Measurements from ENCODE around the gene CHD9NB.

CHD9NB gene

DNA sequence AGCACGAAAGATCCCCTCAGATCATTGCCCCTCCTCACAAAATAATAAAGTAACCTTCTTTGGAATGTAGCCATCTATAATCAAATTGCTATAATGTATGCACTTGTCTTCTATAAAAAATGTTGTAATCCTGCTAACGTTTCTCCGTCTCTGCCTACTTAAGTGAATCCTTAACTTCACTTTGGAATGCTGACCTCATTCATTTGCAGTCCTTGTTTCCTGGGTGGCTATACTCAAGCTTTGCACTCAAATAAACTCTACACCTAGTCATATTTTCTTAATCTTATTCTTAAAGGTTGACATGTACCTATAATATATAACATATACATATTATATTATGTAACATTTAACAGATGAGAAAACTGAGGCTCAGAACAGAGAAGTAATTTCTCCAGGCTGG, 22.7 kb downstream of the CHD9NB start:
- DNase-seq (ENCODE audit: low read depth): no peak

GRCh38 chr16:53024045-53024444, 28.7 kb downstream of the CHD9NB start:
- no peak for DNase-seq (ENCODE audit: low read depth)

DNA sequence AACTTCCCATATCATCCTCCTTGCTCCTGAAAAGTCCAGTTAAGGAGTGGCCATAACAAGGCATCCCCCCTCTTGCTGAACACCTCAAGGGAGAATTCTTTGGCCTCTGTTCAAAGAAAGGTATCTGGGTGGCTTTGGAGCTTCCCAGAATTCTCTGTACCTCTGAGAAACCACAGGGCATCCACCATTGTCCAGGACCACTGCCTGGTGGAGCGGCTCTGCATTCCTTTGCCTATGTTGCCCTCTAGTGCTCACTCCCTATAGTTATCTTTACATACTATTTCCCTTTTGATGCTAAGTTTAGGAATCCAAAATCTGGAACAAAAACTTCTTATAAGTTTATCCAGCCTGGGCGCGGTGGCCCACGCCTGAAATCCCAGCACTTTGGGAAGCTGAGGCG, 30.3 kb downstream of the CHD9NB start:
- no peak for DNase-seq (ENCODE audit: low read depth)

DNA sequence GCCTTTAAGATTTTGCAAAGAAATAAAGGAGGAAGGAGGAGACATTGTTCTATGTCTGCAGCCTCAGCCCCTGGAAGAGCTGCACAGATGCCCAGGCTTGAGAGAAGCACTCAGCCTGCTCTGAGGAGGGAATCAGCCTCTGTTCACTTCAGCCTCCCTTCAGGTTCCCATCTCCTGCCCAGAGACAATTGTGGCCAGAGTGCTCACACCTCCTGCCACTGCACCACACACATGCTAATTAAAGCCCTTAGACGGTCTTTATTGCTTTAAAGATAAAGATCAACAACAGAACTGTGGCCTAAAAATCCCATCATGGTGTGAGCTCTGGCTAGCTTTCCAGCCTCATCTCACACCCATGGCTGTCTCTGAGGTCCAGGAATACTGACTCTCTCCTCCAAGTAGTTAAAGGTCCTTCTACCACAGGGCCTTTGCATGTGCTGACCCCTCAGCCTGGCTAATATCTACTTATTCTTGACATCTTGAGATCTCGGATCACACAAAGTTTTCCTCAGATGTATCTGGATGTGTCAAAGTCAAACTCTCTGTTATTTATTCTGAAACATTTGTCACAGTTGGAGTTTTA, 33.8 kb downstream of the CHD9NB start:
- DNase-seq (ENCODE audit: low read depth): no peak

DNA sequence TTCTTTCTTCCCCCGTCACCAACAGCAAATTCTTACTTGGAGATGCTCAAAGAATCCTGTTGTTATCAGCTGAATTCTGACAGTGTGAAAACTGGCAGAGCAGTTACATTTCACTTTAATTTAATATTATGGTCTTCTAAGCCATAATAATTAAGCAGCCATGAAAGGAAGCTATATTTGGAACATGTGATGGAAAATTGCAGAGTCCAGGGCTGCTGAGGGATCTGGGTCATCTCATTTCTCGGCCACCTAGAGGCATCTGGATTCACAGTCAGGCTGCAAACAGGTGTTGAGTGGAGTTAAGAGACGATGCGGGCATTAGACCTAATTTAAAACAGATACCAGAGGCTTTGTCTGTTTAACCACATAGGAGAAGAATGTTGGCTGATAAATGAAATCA, 38.4 kb downstream of the CHD9NB start:
- no peak for DNase-seq (ENCODE audit: low read depth)

GRCh38 chr16:53007095-53007494, 45.6 kb downstream of the CHD9NB start:
- no peak for DNase-seq (ENCODE audit: low read depth)

DNA sequence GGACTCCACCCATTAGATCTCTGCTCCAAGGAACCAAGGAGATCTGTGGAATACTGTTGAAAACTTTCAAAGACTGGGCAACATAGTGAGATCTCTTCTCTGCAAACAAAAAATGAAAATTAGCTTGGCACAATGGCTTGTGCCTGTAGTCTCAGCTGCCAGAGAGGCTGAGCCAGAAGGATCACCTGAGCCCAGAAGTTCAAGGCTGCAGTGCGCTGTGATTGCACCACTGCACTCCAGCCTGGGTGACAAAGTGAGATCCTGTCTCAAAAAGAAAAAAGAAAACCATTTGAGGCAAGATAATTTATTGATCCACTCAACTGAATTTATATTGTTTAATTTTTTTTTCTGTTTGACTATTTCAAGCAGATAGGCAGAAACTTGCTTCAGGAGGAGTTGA, 54.8 kb downstream of the CHD9NB start:
- no peak for DNase-seq (ENCODE audit: low read depth)

DNA sequence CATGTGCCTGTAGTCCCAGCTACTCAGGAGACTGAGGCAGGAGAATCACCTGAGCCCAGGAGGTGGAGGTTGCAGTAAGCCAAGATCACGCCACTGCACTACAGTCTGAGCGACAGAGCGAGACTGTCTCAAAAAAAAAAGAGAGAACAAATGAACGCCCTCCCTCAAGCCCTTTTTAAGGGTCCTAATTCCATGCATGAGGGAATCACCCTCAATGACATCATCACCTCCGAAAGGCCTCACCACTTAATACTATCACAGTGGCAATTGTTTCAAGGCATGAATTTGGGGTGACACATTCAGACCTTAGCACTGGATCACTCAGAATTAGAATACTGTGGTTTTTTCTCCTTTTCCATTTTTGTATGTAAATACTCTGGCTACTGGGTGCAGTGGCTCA, 57.8 kb downstream of the CHD9NB start:
- no peak for DNase-seq (ENCODE audit: low read depth)

- no peak for DNase-seq (ENCODE audit: low read depth)
Measured at GRCh38 chr16:52993179-52993578, 59.5 kb downstream of the CHD9NB start.

- no peak for DNase-seq (ENCODE audit: low read depth)
Measured at GRCh38 chr16:52991572-52991971, 61.1 kb downstream of the CHD9NB start.

Measured in activated T-helper 9 cell treated with anti-CD3 and anti-CD28 coated beads, Interleukin-2, amount 50 U/mL, for 16 hours (primary cell).